ENCODE measurements around the gene CHRDL2. TPM values are rescaled to one million over a fixed set of nuclear protein-coding genes. Genes with fewer than 3 reads are reported as not detected.

CHRDL2 gene
- total RNA-seq, 1 donor, result not detected

DNA sequence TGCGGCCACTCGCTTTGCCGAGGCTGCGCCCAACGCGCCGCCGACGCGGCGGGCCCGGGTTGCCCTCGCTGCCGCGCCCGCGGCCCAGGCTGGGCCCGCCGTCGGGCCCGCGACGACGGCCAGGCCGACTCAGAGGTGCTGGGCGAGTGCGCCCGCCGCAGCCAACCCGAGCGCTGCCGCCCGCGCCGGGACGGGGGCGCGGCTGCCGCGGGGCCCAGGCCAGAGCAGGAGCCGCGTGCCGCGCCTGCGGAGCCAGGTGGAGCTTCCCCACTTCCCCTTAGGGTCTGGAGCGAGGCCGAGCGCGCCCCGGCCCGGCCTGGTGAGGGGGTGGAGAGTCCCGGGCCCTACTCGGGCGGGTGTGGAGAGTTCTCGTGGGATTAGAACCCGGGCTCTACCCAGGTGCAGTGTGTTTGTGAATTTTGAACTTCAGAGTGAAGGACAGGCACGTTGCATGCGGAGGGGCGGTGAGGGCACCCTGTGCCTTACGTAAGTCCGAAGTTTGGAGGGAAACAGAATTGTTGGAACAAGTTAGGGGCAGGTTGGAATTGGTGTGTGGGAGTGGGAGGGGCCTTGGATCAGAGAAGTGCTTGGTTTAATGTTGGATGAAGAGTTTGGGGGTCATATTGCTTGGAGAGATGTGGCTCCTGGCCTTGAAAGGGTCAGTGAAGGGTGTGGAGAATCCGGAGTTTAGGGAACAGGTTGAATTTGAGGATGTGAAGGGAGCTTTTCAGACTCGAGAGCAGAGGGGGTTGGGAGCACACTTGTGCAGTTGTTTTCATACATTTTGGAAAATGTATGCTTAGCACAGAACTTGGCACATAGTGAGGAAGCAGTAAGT lies 18.1 kb upstream of the CHRDL2 start:
- DNase-seq (ENCODE audit: low read depth in 2 of 3, low spot score in 2 of 3), result peak; percentile 26 to 80 (median 78)

DNA sequence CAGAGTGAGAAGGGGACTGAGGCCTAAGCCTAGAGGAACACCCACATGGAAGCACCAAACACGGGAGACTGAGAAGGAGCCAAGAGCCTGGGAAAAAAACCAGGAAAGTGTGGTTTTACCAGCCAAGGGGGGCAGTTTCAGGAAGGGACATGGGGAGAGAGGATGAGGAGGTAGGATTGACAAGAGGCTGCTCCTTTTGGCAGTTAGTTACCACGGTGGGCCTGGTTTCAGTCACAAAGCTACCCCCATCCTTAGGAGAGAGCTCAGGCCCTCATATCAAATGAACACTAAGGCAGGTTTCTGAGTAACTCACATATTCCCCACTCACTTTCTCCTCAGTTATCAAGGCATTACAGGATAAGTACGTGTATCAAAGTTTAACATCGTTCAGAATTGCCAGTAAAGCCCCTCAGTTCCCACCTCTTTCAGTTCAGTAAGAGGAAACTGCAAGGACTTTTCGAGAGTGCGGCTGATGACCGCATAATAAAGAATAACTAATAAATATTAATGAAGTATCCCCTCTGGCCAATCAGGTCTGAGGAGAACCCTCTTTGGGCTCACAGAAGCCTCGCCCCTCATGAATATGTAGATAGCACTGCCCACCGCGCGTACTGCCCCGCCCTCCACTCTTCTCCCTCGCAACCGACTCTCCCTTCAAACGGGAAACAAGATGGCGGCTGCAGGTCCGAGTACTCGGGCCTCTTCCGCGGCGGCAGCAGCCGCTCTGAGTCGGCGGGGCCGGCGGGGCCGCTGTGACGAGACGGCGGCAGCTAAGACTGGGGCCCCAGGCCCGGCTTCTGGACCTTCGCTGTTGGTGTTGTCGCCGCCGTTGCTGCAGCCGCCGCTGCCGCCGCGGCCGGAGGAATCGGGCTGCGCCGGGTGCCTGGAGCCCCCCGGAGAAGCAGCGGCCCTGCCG lies 17.2 kb upstream of the CHRDL2 start, which contains the start of gene RNF169:
RNF169 (plus strand) TSS at position 639 of the 916 bp plus-strand sequence; CDS start at position 671, 32 bp downstream.
- DNase-seq (ENCODE audit: low read depth in 2 of 3, low spot score in 2 of 3), result peak; percentile 67 to 98 (median 96)

DNA sequence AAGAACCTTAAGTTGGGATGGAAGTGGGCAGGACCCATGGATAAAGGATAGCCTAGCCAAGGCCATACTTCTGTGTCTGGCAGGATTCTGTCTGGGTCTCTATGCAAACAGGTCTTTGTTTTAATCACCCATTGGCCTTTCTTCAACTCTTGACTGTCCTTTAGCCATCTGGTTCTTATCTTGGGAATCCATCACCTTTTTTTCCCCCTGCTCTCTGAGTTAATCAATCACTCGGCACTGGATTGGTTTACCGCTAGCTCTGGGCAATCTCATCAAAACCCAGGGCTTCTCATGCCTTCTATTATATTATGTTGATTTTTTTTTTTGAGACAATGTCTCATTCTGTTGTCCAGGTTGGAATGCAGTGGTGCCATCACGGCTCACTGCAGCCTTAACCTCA lies 15.6 kb upstream of the CHRDL2 start:
- DNase-seq (ENCODE audit: low read depth in 2 of 3, low spot score in 2 of 3), result no peak

DNA sequence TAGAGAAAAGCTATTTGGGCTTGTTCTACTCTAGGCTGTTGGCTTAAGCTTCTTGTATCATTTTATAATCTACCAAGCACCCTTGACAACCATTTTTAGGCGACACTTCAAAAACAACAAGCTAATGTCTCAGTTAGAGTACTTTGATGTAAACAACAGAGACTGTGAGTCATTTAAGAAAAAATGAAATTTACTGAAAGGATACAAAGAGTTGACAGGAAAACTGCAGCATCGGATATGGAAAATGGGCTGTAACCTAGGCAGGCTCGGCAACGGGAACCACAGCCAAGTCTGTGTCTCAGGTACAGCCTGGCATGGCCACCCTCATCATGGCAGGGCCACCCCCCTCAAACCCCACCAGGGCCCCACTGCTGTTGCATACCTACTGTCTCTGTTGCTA lies 13.1 kb upstream of the CHRDL2 start:
- no peak for DNase-seq (ENCODE audit: low read depth in 2 of 3, low spot score in 2 of 3)

DNA sequence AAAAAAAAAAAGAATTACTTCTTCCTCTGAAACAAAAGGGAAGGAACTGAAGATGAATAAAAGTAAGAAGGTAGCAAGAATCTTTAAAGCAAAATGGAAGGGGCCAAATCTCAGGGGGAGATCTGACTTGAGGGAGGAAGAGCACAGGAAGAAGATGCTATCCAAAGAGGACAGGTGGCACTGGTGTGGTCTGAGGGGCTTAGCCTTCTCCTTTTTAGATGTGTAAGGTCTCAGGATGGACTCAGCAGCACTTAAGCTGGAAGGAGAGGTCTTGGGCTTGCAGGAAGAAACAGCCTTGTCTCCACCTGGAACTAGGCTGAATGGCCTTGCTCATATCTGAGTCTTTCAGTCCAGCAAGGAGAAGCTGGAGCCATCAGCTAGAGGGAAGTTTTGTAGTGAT lies 12.4 kb upstream of the CHRDL2 start:
- no peak for DNase-seq (ENCODE audit: low read depth in 2 of 3, low spot score in 2 of 3)

DNA sequence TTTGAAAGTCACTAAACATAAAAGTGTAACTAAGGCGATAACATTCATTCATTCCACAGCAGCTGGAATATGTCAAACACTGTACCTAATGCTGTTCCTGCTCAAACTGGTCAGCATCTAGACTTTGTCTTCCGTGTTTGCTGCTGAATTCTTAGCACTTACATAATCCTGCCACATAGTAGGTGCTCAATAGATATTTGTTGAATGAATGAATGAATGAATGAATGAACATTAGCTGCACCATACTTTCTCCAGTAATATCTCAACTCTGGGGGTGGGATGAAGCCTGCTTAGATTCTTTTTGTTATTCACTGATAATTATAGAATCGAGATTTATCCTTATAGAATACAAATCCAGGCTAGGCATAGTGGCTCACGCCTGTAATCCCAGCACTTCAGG lies 10.8 kb upstream of the CHRDL2 start:
- DNase-seq (ENCODE audit: low read depth in 2 of 3, low spot score in 2 of 3), result no peak

DNA sequence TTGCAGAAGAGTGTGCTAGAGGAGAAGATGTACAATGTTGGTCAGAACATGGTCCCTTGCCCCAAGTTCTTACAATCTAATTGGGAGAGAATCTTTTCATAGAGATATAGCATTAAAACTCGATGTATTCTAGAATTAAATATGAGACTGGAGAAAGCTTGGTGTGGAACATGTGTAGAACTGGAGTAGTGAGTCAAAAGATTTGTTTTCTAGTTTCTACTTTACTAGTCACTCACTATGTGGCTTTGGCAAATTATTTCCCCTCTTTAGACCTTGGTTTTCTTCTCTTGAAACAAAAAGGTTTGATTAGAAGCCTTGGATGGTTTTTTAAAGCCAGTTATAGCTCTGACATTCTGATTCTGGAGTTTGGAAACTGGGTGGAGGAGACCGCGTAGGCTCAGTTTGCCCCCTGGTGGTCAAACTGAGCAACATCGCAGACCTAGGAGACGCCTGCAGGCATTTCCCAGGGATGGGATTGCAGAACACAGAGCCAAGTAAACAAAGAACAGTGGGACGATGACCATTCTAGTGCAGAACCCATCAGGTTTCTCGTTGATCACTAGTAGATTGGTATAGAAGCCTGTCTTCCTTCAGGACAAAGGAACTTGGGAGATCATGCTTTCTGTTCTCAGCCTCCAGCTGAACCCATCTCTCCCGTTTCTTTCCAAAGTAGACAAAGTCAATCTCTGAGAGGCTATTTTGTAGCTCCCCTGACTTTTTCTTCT lies 8.5 kb upstream of the CHRDL2 start:
- peak; percentile 26 to 63 (median 50) for DNase-seq (ENCODE audit: low read depth in 2 of 3, low spot score in 2 of 3)

DNA sequence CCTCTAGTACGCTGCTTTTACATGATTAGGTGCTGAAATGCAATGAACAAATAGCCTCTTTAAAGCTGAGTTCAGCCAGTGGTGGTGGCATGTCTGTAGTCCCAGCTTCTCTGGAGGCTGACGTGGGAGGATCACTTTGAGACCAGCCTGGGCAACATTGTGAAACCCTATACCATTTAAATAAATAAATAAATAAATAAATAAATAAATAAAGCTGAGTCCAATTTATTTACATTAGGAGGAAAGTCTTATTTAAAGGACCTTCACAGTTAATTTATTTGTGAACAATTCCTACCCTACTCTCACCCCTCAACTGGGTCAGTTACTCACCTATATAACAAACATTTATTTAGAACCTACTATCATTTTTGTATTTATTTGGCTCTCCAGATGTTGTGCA lies 4.8 kb upstream of the CHRDL2 start:
- DNase-seq (ENCODE audit: low read depth in 2 of 3, low spot score in 2 of 3), result no peak

DNA sequence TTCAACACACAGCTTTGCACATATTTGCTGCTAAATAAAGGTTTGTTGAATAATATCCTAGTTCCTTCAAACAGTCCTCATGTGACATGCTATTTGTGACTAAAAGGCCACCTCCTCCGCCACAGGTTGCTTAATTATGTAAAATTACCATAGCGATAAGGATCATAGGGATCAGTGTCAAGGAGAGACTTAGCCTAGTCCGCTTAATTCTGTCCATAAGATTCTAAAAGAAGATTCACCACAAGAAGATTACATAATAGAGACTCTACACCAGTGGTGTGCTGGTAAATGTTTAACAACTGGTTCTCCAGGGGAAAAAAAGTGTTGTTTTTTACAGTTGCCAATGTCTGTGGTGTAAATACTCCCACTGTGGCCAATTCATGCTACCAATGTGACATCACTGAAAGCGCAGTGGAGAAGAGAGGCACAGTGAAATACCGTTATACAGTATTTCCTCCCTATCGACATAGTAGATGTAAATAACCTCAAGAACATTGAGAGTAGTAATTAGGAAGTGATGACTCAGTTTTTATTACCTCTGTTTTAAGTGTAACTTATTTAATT lies 4.2 kb upstream of the CHRDL2 start:
- DNase-seq (ENCODE audit: low read depth in 2 of 3, low spot score in 2 of 3), result no peak

DNA sequence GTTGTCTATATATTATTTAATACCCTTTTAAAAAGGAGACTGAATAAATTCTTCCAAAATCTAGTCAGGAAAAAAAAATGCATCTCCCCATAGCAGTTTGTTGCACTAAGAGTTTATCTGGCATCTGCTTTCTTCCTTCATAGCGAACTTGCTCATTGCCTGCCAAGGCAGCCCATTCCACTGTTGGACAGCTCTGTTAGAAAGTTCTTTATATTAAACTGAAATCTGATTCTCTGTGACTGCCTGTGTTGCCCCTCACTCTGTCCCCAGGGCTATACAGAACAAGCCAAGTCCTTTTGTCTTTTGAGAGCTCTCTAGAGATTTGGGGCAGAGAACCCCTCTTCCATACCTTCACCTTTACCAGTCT lies 3.3 kb upstream of the CHRDL2 start:
- DNase-seq (ENCODE audit: low read depth in 2 of 3, low spot score in 2 of 3), result no peak

DNA sequence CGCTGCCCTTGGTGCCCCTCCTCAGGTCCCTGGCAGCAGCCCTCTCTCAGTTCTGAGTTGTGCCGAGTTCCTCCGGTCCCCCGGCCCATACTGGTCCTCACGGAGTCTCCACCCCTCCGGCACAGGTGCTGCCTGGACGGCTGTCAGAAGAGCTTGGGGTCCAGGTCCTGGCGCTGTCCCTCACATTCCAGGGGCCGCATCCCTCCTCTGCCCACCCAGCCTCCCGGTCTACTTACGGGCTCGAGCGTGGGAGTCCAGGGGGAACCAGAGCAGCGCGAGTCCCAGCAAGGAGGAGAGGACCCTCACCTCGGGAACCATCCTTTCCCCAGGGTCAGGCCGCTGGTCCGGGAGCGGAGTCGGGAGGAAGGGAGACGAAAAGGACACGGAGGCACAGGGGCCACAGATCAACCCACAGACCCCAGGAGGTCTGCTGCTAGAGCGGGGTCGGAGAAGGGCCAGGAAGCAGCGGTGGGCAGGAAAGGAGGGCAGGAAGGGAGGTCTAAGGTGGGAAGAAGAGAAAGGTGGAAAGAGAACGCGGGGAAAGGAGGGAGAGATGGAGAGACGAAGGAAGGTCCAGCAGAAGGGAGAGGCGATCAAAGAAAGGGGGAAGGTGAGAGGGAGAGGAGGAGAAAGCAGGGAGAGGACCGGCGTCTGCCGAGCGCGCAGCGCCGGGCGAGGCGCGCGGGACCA lies 510 bp downstream of the CHRDL2 start:
- DNase-seq (ENCODE audit: low read depth in 2 of 3, low spot score in 2 of 3), result no peak

DNA sequence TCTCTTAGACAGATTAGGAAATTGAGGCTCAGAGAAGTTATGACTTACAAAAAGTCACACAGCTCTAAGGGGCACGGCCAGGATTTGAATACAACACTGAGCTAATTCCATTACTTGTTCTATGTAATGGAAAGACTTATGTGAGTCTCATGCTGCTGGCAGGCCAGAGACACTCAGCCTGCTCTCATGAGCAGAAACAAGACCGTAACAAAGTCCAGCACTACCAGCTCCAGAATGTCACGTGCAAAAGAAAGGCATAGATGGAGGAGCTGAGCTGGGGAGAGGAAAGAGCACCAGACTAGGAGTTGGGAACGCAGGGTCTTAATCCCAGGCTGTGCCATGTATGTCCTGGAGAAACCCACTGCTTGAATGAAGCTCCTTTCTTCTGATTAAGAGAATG lies 1.8 kb downstream of the CHRDL2 start:
- DNase-seq (ENCODE audit: low read depth in 2 of 3, low spot score in 2 of 3), result no peak

DNA sequence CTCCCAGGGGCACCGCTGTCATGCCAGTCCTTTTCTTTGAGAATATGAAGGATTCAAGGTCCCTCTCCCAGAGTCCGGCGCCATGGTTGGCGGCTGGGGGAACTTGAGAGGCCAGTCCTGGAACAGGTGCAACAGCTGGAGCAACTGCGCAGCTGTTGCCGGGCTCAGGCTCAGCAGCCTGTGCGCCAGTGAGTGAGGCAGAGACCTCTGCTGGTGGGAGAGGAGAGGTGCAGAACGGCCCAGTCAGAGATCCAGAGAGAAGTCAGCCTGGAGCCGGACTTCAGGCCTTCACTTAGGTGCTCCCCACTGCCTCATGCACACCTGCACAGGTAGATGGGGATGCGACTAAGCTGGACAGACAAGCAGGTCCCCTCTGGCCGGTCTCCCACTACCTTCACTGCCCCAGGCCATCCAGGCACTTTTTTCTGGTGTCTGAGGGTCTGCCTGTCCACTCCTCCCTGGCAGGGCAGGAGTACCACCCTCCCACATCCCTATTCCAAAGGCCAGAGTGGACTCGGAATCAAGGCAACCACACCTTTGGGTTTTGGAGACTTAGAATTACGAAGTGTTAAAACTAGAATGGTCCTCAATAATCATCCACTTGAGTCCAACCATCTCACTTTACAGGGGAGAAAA lies 4.6 kb downstream of the CHRDL2 start:
- peak in 2 of 3 donors; percentile 50 to 73 for DNase-seq (ENCODE audit: low read depth in 2 of 3, low spot score in 2 of 3)

DNA sequence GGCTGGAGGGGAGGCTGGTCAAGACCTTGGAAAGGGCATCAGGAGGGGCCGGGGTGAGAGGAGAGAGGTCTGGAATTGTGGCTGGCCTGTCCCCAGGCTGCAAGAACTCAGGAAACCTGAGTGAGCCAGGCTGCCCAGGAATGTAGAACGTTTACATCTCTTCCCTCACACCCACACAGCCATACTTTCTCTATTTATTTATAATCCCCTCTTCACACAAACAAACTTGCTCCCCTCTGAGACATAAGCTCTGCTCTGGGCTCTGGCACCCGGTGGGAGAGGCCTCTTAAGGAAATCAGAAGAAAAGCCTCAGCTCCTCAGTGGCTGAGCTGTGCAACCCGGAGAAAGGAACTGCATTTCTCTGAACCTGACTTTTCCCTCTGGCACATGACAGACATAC lies 5.5 kb downstream of the CHRDL2 start:
- no peak for DNase-seq (ENCODE audit: low read depth in 2 of 3, low spot score in 2 of 3)

DNA sequence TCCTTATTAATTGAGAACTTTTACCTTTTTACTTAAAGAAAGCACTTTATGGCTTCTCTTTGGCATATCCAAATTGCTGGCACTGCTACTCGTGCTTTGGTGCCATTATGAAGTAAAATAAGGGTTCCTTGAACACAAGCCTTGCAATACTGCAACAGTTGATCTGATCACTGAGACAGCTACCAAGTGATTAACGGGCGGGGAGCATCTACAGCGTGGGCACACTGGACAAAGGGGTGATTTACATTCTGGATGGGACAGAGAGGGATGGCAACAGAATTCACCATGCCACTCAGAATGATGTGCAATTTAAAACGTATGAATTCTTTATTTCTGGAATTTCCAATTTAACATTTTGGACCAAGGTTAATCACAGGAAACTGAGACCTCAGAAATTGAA lies 7.7 kb downstream of the CHRDL2 start:
- no peak for DNase-seq (ENCODE audit: low read depth in 2 of 3, low spot score in 2 of 3)

DNA sequence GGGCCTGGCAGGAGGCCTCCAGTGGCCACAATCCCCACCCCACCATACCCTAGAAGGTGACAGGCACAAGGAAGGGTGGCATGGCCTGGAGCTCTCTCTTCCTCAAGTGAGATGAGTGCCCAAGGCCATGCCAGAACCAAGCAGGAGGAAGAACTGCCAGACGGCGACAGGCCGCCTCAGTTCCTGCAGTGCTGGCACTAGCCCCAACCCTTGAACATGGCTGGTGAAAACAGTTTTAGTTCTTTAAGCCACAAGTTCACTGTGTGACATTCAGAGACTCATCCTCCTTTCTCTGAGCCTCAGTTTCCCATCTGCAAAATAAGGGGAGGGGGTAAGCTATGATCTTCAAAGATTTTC lies 9.8 kb downstream of the CHRDL2 start:
- no peak for DNase-seq (ENCODE audit: low read depth in 2 of 3, low spot score in 2 of 3)

DNA sequence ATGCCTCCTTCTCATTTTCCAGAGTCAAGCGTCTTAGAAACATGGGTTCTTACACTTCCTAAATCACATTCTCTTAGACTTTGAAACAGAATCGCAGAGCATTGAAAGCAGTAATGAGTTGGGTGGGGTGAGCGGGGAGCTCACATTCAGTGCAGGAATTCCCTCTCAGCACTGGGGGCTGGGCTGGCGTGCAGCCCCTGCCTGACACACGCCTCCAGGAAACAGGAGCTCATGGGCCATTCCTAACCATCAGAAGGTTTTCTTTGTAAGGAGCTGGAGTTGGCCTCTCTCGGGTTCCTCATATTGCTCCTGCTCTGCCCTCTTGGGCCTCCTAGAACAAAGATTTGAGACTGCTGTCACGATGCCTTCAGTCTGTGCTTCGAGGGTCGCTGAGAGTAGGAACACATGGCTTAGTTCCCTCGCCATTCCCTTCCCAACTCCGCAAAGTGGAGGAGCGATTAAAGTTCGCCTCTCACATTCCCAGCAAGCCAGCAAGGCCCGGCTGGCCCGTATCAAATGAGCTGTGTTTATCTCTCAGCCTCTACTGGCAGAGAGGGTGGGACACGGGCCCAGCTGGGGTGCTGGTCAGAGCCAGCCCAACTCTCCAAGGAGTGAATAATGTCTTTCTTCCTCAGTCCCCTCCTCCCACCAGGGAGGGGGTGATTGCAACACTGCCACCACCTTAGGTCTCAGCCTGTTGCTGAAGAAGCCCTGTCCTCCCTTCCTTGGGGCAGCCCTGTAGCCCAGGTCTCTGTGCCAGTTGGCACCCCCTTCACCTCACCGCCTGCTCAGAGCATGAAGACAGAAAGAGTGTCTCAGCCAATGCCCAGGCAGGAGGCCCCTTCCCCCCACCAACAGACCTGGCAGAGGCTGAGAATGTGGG lies 10.4 kb downstream of the CHRDL2 start:
- no peak for DNase-seq (ENCODE audit: low read depth in 2 of 3, low spot score in 2 of 3)

DNA sequence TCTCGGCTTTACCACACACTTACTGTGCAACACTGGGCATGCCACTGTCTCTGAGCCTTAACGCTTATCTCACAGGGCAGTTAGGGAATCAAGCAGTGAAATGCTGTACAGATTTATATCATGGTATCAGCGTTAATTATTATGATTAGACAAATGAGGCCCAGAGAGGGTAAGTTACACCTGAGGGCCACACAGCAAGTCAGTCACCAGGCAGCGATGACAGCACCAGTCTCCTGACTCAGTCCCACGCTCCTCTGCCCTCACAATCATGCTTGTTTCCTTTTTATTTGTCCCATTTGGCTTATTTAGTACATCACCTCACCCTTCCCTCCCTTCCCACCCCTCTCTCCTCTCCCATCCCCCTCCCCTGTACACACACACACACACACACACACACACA lies 12.2 kb downstream of the CHRDL2 start:
- no peak for DNase-seq (ENCODE audit: low read depth in 2 of 3, low spot score in 2 of 3)

All from hematopoietic multipotent progenitor cell (in vitro differentiated cells).